GM12864 (cell line): Measurements from ENCODE around the gene TNFRSF11A.
A peak's percentile ranks its signal among the peaks of the same experiment; 100 is the strongest.

Experiments used
- DNase-seq: peaks from one replicate; pipeline ENCODE4 v3.0.0-alpha.2; 2011; ENCODE audit warnings: low read depth
- H3K4me3 ChIP-seq: 2 replicates; pipeline ENCODE4 v1.5.1; 2011; ENCODE audit warnings: mild to moderate bottlenecking, low read depth, low read length, control low read depth
- TF ChIP-seq, protein P1 (sequence below): IDR thresholded peaks from 2 replicates; pipeline ENCODE4 v1.5.1; 2011; ENCODE audit warnings: low read depth, mild to moderate bottlenecking, moderate library complexity, low read length, control low read depth, inconsistent platforms; ENCODE audit errors: missing control alignments

The TNFRSF11A gene

DNA sequence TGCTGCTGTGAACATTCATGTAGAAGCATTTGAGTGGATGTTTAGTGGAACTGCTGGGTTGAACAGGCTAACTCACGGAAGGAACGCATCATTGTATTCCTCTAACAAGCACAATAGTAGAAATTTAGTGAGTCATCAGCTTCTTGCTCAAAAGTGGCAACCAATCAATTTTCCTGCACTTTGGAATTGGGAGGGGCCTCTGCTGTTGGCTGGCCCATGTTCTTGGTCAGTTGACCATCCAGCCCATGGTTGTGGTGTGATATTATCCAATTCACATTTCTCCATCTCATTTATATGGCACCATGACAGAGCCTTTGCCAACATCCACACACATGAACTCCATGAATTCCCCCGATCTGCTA, 95.0 kb downstream of the TNFRSF11A start:
- TF ChIP-seq, protein P1, sequence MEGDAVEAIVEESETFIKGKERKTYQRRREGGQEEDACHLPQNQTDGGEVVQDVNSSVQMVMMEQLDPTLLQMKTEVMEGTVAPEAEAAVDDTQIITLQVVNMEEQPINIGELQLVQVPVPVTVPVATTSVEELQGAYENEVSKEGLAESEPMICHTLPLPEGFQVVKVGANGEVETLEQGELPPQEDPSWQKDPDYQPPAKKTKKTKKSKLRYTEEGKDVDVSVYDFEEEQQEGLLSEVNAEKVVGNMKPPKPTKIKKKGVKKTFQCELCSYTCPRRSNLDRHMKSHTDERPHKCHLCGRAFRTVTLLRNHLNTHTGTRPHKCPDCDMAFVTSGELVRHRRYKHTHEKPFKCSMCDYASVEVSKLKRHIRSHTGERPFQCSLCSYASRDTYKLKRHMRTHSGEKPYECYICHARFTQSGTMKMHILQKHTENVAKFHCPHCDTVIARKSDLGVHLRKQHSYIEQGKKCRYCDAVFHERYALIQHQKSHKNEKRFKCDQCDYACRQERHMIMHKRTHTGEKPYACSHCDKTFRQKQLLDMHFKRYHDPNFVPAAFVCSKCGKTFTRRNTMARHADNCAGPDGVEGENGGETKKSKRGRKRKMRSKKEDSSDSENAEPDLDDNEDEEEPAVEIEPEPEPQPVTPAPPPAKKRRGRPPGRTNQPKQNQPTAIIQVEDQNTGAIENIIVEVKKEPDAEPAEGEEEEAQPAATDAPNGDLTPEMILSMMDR: no peak
- DNase-seq: no peak
- H3K4me3 ChIP-seq: no peak overlapping the region

DNA sequence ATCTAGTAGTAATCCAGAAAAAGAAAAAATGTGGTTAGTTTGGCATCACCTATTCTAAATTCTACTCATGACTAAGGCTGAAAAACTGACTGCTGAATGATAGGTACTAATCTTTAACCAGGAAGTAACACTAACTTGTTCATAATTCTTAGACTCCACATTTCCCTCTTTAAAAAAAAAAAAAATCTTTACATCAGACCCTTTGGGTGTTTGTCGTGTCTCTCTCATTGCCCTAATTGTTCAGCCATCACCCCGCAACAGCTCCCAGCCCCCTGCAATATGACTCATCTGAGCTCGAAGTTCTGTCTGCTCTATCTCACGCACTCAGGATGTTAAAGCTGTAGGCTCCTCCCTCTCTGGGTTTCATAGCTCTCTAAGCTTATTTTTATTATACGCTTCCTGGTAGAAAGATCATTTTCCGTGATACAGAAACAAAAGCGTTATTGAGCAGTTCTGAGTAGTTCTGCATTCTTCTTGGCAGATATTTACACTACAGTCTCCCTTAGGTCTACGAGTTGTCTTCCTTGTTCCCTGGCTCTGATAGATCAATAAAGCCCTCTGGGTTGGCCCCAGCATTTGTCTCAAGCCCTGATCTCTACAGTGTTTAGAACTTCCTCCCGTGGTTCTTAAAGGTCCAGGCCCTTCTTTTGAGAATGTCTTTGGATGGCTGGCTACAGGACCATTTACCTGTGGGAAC, 95.6 kb downstream of the TNFRSF11A start:
- TF ChIP-seq, protein P1: no peak
- H3K4me3 ChIP-seq: no peak overlapping the region
- DNase-seq: peak; percentile 38

DNA sequence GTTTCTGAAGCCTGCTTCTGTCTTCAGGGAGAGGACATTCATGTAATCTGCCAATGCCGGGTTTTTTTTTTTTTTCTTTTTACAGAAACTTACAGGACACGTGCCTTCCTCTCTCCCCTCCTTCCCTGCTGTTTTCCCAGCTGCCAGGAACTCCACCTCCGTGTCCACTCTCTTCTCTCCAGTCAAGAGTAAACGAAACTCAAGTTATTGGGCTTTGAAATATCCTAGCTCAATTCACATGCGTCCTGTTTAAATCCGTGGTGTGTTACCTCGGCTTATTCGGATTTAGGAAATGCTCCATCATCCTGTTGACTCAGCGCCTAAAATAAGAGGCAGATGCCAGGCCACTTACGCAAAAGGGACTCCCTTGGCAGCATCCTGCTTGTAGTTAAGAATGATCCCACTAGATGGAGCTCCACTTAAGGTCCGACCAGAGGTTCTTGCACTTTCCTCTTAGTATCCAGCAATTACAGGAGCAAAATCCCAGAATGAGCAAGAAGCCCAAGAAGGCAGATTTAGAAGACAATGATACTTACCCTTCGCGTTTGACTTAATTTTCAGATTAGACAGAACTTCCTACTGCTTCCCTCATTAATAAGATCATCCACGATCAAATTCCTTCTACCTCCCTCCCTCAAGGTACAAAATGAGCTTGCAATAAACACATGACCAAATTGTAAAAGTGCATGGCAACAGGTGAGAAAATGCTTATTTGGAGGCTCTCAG, 100.5 kb downstream of the TNFRSF11A start:
- TF ChIP-seq, protein P1: peak; percentile 80
- no peak overlapping the region for H3K4me3 ChIP-seq
- peak; percentile 62 for DNase-seq

DNA sequence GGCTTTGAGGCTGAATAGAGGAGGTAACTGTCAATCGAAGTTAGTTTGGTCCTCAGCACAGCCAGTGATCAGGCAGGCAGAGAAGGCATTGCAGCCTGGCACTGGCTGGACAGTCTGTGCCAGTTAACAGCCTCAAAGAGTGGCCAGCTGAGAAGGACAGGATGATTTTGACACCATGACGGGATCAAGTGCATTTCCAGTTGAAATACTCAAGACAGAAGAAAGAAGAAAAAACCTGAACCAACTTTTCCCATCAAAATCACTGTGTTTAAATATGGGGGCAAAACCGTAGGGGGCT, 101.0 kb downstream of the TNFRSF11A start:
- TF ChIP-seq, protein P1: no peak
- no peak for DNase-seq
- H3K4me3 ChIP-seq: no peak overlapping the region

DNA sequence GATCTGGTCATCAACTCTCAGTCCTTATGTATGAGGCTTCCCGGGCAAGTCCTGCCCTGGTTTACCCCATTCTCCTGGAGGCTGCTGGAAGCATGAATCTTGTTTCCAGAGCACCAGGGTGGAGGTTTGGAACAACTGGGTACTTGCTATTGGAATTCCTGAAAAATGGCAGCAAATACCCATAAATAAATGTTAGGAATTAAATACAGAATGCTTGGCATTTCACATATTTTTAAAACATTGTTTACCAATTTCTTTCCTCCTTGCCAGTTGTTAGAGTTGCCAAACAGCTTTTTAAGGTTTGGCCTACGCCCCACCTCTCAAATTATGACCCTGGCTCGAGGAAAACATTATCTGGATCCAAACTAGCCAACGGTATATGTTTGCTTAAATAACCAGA, 107.1 kb downstream of the TNFRSF11A start:
- no peak for DNase-seq
- H3K4me3 ChIP-seq: no peak overlapping the region
- TF ChIP-seq, protein P1: no peak

DNA sequence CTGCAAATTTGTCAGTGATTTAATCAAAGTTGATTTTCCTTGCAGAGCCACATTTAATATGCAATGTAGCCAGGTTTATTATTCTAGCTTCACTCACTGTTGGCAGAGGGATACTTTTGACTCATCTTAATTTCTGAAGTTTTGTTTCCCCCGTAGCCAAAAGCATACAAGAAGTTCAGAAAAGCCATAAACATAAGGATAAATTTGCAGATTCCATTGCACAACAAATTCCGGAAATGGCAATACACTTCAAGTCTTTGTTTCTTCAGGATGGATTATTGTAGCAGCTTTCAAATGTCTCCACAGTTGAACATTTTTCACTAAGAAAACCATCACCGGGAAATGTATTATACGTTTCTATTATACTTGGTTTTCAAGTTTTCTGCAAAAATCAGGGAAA, 109.7 kb downstream of the TNFRSF11A start:
- TF ChIP-seq, protein P1: no peak
- no peak overlapping the region for H3K4me3 ChIP-seq
- DNase-seq: no peak
